ENCODE results near the gene SMC6. TPM values are rescaled to one million over a fixed set of nuclear protein-coding genes. Genes with fewer than 3 reads are reported as not detected.

The SMC6 gene
- polyA plus RNA-seq, 1 of the 3 experiments (the other 2 are of a cell fraction), result 6.5 TPM

- Histone ChIP-seq H3K9me3 (no peaks in the 10 kb centered on the region), H3K79me2 (ENCODE audit: insufficient read depth) (peaks cover 31% of the 10 kb centered on the region), H3F3A (replicated peaks; ENCODE audit: insufficient read depth) (no peaks in the 10 kb centered on the region), H2AFZ (ENCODE audit: low read depth) (no peak overlapping the region), H3K9ac (no peak overlapping the region), H3K4me3 (ENCODE audit: low read depth in 2 of 2, low read length in 1 of 2) (no peak overlapping the region), H3K9me2 (no peaks in the 10 kb centered on the region), H3K27ac (ENCODE audit: low read depth in 2 of 2, low read length in 1 of 2) (no peak overlapping the region), H4K20me1 (ENCODE audit: insufficient read depth) (no peaks in the 10 kb centered on the region), H3K4me2 (no peak overlapping the region), H3K4me1 (ENCODE audit: control insufficient read depth in 1 of 2, insufficient read depth in 2 of 2, low read depth in 1 of 2, low read length in 1 of 2) (no peaks in the 10 kb centered on the region; a peak in 1 of 4 replicates), H3K27me3 (ENCODE audit: insufficient read depth) (no peaks in the 10 kb centered on the region), H3K36me3 (replicated peaks in 1 of 2; ENCODE audit: control insufficient read depth in 1 of 2, insufficient read depth in 2 of 2, low read length in 1 of 2) (peaks cover 39 to 64% of the 10 kb centered on the region in 2 experiments)
- ChIA-PET POLR2A (no interaction called here), CTCF (interaction anchor here (1.1 kb wide), 1 partner anchor 8 kb away, joined by 3 read pairs; no protein-coding TSS in a partner anchor)
- 97% methylated on average over 10 of the region's 10 CpGs for WGBS (ENCODE audit: low lambda C conversion rate)
- no peak for TF ChIP-seq PBX3 (IDR thresholded peaks at IDR 0.05)
- no peak for TF ChIP-seq ELF1 (IDR thresholded peaks at IDR 0.05)
- no peak for TF ChIP-seq FOSL2 (IDR thresholded peaks at IDR 0.05; ENCODE audit: borderline replicate concordance, low read depth)
- TF ChIP-seq ZBTB33 (IDR thresholded peaks at IDR 0.05; ENCODE audit: borderline replicate concordance, low read depth), result no peak
- no peak for TF ChIP-seq CHD2 (IDR thresholded peaks at IDR 0.05; ENCODE audit: low read length, partially characterized antibody)
- TF ChIP-seq TAF1 (IDR thresholded peaks at IDR 0.05; ENCODE audit: borderline replicate concordance, low read depth, low read length), result no peak
- TF ChIP-seq SIN3A (IDR thresholded peaks at IDR 0.05; ENCODE audit: borderline replicate concordance, low read depth, low read length), result no peak
- no peak for TF ChIP-seq SMC3 (IDR thresholded peaks at IDR 0.05; ENCODE audit: low read depth, low read length)
- TF ChIP-seq YY1 (IDR thresholded peaks at IDR 0.05; ENCODE audit: low read depth), result no peak
- no peak for TF ChIP-seq POLR2AphosphoS5 (IDR thresholded peaks at IDR 0.05; ENCODE audit: low read depth, low read length)
- TF ChIP-seq RFX5 (IDR thresholded peaks at IDR 0.05; ENCODE audit: low read length), result no peak
- no peak for TF ChIP-seq EZH2phosphoT487 (IDR thresholded peaks at IDR 0.05; ENCODE audit: borderline replicate concordance, low read depth)
- TF ChIP-seq TEAD4 (IDR thresholded peaks at IDR 0.05; ENCODE audit: borderline replicate concordance, insufficient read depth), result no peak
- TF ChIP-seq EP300 (IDR thresholded peaks at IDR 0.05; ENCODE audit: borderline replicate concordance in 1 of 2, low read depth in 1 of 2, low read length in 1 of 2), result no peak
- no peak for TF ChIP-seq RXRA (IDR thresholded peaks at IDR 0.05; ENCODE audit: borderline replicate concordance, low read depth)
- DNase-seq, result no peak
These were observed 10.2 kb upstream of the SMC6 start for GRCh38 chr2:17763641-17764333.
